Natural killer cell treated with Interleukin-12 subunit alpha and Interleukin-12 subunit beta and Interleukin-15 and Interleukin-18, amount 100 ng/mL, for 72 hours (primary cell): ENCODE results near the gene RNF31. TPM values are rescaled to one million over a fixed set of nuclear protein-coding genes. Genes with fewer than 3 reads are reported as not detected.

ENCODE experiments used
- ATAC-seq, 2 donors: fragments of 150-1000 bp; cut with Tn5 transposase in 1 of 2; sonication (Bioruptor Pico), chemical (Tn5 transposase) in 1 of 2; 2 replicates each; pipeline ENCODE4 v1.10.0; 2021
- DNase-seq: peaks from one replicate; pipeline ENCODE4 v3.0.0; 2022; ENCODE audit warnings: low spot score
- H3K27ac Mint-ChIP-seq, 2 donors: 1 replicate in 1 of 2; 2 replicates in 1 of 2; pipeline ENCODE4 v1.8.0; 2022; ENCODE audit warnings: mixed read lengths in 2 of 2, mild to moderate bottlenecking in 1 of 2, moderate library complexity in 1 of 2
- H3K27me3 Mint-ChIP-seq, 2 donors: 1 replicate in 1 of 2; 2 replicates in 1 of 2; pipeline ENCODE4 v1.8.0; 2022; ENCODE audit warnings: mixed read lengths in 2 of 2
- H3K36me3 Mint-ChIP-seq: one replicate; pipeline ENCODE4 v1.8.0; 2022; ENCODE audit warnings: mixed read lengths
- H3K4me1 Mint-ChIP-seq, 2 donors: 1 replicate in 1 of 2; 2 replicates in 1 of 2; pipeline ENCODE4 v1.8.0; 2022; ENCODE audit warnings: low read depth in 2 of 2, mixed read lengths in 2 of 2, mild to moderate bottlenecking in 1 of 2
- H3K4me3 Mint-ChIP-seq: one replicate; pipeline ENCODE4 v1.8.0; 2022; ENCODE audit warnings: mixed read lengths
- H3K9me3 Mint-ChIP-seq: 2 replicates; pipeline ENCODE4 v1.8.0; 2022; ENCODE audit warnings: mixed read lengths
- total RNA-seq, 2 donors: library from RNA; stranded (reverse); gene quantifications; one replicate each; pipeline ENCODE4 v1.2.3, GENCODE V29; 2022

RNF31 gene
- total RNA-seq, 2 donors from 2014 or later = 115 to 170 TPM

- Mint-ChIP-seq H3K4me3 (no peak overlapping the region), H3K27me3 (no peaks in the 10 kb centered on the region), H3K36me3 (peaks cover 9% of the 10 kb centered on the region), H3K4me1 (peaks cover 5 to 21% of the 10 kb centered on the region in 2 donors), H3K27ac (peak overlapping the region; percentile 27 to 39), H3K9me3 (no peaks in the 10 kb centered on the region)
- DNase-seq (no peak), ATAC-seq (no peak)
Measured at GRCh38 chr14:24182110-24182882, 35.0 kb downstream of the RNF31 start.

GRCh38 chr14:24183014-24183481 lies 35.8 kb downstream of the RNF31 start:
- H3K27ac Mint-ChIP-seq = peak overlapping the region; percentile 27 to 39

GRCh38 chr14:24184104-24184970 lies 37.0 kb downstream of the RNF31 start:
- Mint-ChIP-seq H3K27ac (peak overlapping the region in 1 of 2 donors; percentile 17), H3K4me1 (peaks cover 17 to 28% of the 10 kb centered on the region in 2 donors), H3K27me3 (no peaks in the 10 kb centered on the region), H3K36me3 (peaks cover 9% of the 10 kb centered on the region), H3K9me3 (no peaks in the 10 kb centered on the region), H3K4me3 (no peak overlapping the region)
- ATAC-seq = no peak
- no peak for DNase-seq

More at GRCh38 chr14:24183014-24183481, 35.8 kb downstream of the RNF31 start:
- no peak for DNase-seq
- Mint-ChIP-seq H3K27me3 (no peaks in the 10 kb centered on the region), H3K4me1 (peaks cover 10 to 27% of the 10 kb centered on the region in 2 donors), H3K36me3 (peaks cover 9% of the 10 kb centered on the region), H3K9me3 (no peaks in the 10 kb centered on the region), H3K4me3 (no peak overlapping the region)
- no peak for ATAC-seq

GRCh38 chr14:24185026-24185425 lies 37.7 kb downstream of the RNF31 start:
- ATAC-seq = no peak
- DNase-seq = no peak
- no peaks in the 10 kb centered on the region for H3K9me3 Mint-ChIP-seq
- peaks cover 19 to 26% of the 10 kb centered on the region in 2 donors for H3K4me1 Mint-ChIP-seq
- H3K4me3 Mint-ChIP-seq = no peak overlapping the region
- peak overlapping the region in 1 of 2 donors; percentile 17 for H3K27ac Mint-ChIP-seq
- H3K27me3 Mint-ChIP-seq = no peaks in the 10 kb centered on the region
- H3K36me3 Mint-ChIP-seq = peaks cover 9% of the 10 kb centered on the region

- no peak overlapping the region for H3K27ac Mint-ChIP-seq
- H3K4me1 Mint-ChIP-seq = peaks cover 19 to 28% of the 10 kb centered on the region in 2 donors
- H3K36me3 Mint-ChIP-seq = peaks cover 8% of the 10 kb centered on the region
- no peaks in the 10 kb centered on the region for H3K9me3 Mint-ChIP-seq
- no peak for ATAC-seq
- no peak overlapping the region for H3K4me3 Mint-ChIP-seq
- no peak for DNase-seq
- no peaks in the 10 kb centered on the region for H3K27me3 Mint-ChIP-seq
Measured at GRCh38 chr14:24185741-24186140, 38.4 kb downstream of the RNF31 start.

- no peak for ATAC-seq
- Mint-ChIP-seq H3K4me1 (peaks cover 21 to 25% of the 10 kb centered on the region in 2 donors), H3K9me3 (no peaks in the 10 kb centered on the region), H3K27ac (peak overlapping the region; percentile 76 to 85), H3K36me3 (peaks cover 4% of the 10 kb centered on the region), H3K4me3 (peak overlapping the region; percentile 91), H3K27me3 (no peaks in the 10 kb centered on the region)
- no peak for DNase-seq
Measured at GRCh38 chr14:24186831-24187538, 39.7 kb downstream of the RNF31 start.

- peak overlapping the region; percentile 91 for H3K4me3 Mint-ChIP-seq
- H3K4me1 Mint-ChIP-seq = peaks cover 26 to 28% of the 10 kb centered on the region in 2 donors
- peak overlapping the region; percentile 76 to 85 for H3K27ac Mint-ChIP-seq
- DNase-seq = no peak
- H3K27me3 Mint-ChIP-seq = no peaks in the 10 kb centered on the region
- no peak for ATAC-seq
- peaks cover 8% of the 10 kb centered on the region for H3K36me3 Mint-ChIP-seq
- H3K9me3 Mint-ChIP-seq = no peaks in the 10 kb centered on the region
Measured at GRCh38 chr14:24187539-24187915, 40.2 kb downstream of the RNF31 start.

GRCh38 chr14:24188251-24189058 lies 41.2 kb downstream of the RNF31 start, which contains the start of gene IPO4:
TSS of gene IPO4 (minus strand) at chr14:24188816. CDS start at chr14:24188787, 29 bp downstream.
- peak; percentile 95 for DNase-seq
- Mint-ChIP-seq H3K4me3 (peak within 1 kb of the TSS; percentile 91), H3K4me1 (peaks cover 30 to 31% of the 10 kb centered on the region in 2 donors), H3K36me3 (peaks cover 13% of the 10 kb centered on the region), H3K27me3 (no peaks in the 10 kb centered on the region), H3K9me3 (no peaks in the 10 kb centered on the region), H3K27ac (peak within 1 kb of the TSS; percentile 76 to 85)
- ATAC-seq = peak; percentile 94 to 95

- Mint-ChIP-seq H3K27me3 (no peaks in the 10 kb centered on the region), H3K36me3 (peaks cover 13% of the 10 kb centered on the region), H3K27ac (peak overlapping the region; percentile 76 to 85), H3K9me3 (no peaks in the 10 kb centered on the region), H3K4me1 (peaks cover 32 to 34% of the 10 kb centered on the region in 2 donors), H3K4me3 (peak overlapping the region; percentile 91)
- DNase-seq = no peak
- no peak for ATAC-seq
Measured at GRCh38 chr14:24189059-24189375, 41.7 kb downstream of the RNF31 start.

- ATAC-seq (no peak), DNase-seq (no peak)
- H3K36me3 Mint-ChIP-seq = peaks cover 13% of the 10 kb centered on the region
- no peaks in the 10 kb centered on the region for H3K9me3 Mint-ChIP-seq
- H3K27ac Mint-ChIP-seq = peak overlapping the region; percentile 76 to 85
- no peaks in the 10 kb centered on the region for H3K27me3 Mint-ChIP-seq
- peak overlapping the region; percentile 91 for H3K4me3 Mint-ChIP-seq
- peaks cover 37 to 38% of the 10 kb centered on the region in 2 donors for H3K4me1 Mint-ChIP-seq
Measured at GRCh38 chr14:24189460-24189859, 42.2 kb downstream of the RNF31 start.

- Mint-ChIP-seq H3K36me3 (peaks cover 13% of the 10 kb centered on the region), H3K27ac (peak overlapping the region; percentile 31 to 85)
Measured at GRCh38 chr14:24190416-24190815, 43.1 kb downstream of the RNF31 start.

GRCh38 chr14:24192933-24193332 lies 45.6 kb downstream of the RNF31 start:
- Mint-ChIP-seq H3K4me1 (peaks cover 43 to 49% of the 10 kb centered on the region in 2 donors), H3K9me3 (no peaks in the 10 kb centered on the region), H3K4me3 (no peak overlapping the region), H3K36me3 (peaks cover 15% of the 10 kb centered on the region), H3K27me3 (no peaks in the 10 kb centered on the region), H3K27ac (peak overlapping the region in 1 of 2 donors; percentile 47)
- ATAC-seq = no peak
- DNase-seq = no peak

More at GRCh38 chr14:24190416-24190815, 43.1 kb downstream of the RNF31 start:
- Mint-ChIP-seq H3K4me1 (peaks cover 44 to 45% of the 10 kb centered on the region in 2 donors), H3K27me3 (no peaks in the 10 kb centered on the region), H3K9me3 (no peaks in the 10 kb centered on the region), H3K4me3 (no peak overlapping the region)
- ATAC-seq (no peak), DNase-seq (no peak)
